ENCODE data around the gene SCLY. TPM values are rescaled to one million over a fixed set of nuclear protein-coding genes. Genes with fewer than 3 reads are reported as not detected.

Gene SCLY
- total RNA-seq, 3 donors from 2014 or later: 11.2 to 19.8 (median 19.5) TPM

DNA sequence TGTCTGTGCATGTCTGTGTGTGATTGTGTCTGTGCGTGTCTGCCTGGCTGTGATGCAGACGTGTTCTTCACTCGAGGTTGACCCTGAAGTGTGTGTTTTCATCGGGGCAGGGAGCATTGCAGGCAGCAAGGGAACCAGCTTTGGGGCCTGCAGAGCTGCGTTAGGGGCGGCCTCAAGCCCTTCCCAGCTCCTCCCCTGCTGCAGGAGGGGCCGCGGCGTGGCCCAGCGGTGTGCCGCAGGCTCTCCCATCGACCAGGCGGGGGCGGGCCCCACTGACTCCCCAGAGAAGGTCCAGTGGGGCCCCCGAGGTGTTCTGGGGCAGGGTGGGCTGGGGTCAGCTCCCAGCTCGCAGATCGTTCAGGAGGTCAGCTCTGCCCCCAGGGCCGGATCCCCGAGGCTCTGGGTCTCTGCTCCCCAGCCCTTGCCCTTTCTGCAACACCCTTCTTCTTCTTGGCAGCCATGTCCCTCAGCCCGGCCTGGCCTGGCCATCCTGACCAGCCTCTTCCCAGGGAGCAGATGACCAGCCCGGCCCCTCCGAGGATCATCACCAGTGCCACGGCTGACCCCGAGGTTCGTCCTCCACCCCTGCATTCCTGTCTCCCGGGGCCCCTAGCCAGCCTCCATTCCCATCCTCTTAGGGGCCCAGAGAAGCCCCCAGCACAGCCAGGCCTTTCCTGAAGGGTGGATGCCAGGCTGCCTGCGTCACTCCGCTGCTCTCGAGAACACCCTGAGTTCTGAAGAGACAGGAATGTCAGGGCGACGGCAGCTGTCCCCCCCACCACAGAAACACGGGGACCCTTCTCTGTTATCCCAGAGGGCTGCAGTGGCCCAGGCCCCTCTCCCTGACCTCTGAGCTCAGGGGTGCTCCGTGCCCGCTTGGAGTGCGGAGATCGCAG is 66.6 kb downstream of the SCLY start:
- intact Hi-C loops (cut with DNase I, micrococcal nuclease): no loop called here
- TF ChIP-seq, protein P1, sequence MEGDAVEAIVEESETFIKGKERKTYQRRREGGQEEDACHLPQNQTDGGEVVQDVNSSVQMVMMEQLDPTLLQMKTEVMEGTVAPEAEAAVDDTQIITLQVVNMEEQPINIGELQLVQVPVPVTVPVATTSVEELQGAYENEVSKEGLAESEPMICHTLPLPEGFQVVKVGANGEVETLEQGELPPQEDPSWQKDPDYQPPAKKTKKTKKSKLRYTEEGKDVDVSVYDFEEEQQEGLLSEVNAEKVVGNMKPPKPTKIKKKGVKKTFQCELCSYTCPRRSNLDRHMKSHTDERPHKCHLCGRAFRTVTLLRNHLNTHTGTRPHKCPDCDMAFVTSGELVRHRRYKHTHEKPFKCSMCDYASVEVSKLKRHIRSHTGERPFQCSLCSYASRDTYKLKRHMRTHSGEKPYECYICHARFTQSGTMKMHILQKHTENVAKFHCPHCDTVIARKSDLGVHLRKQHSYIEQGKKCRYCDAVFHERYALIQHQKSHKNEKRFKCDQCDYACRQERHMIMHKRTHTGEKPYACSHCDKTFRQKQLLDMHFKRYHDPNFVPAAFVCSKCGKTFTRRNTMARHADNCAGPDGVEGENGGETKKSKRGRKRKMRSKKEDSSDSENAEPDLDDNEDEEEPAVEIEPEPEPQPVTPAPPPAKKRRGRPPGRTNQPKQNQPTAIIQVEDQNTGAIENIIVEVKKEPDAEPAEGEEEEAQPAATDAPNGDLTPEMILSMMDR (IDR thresholded peaks at IDR 0.05): no peak
- no peaks in the 10 kb centered on the region for H3K4me1 ChIP-seq (ENCODE audit: low read depth)
- no peaks in the 10 kb centered on the region for H3K9me3 ChIP-seq
- DNase-seq: peak; percentile 22 to 60 (median 34)
- no peak overlapping the region for H3K4me3 ChIP-seq
- ATAC-seq: peak; percentile 59
- no peaks in the 10 kb centered on the region for H3K36me3 ChIP-seq (ENCODE audit: low read depth)

DNA sequence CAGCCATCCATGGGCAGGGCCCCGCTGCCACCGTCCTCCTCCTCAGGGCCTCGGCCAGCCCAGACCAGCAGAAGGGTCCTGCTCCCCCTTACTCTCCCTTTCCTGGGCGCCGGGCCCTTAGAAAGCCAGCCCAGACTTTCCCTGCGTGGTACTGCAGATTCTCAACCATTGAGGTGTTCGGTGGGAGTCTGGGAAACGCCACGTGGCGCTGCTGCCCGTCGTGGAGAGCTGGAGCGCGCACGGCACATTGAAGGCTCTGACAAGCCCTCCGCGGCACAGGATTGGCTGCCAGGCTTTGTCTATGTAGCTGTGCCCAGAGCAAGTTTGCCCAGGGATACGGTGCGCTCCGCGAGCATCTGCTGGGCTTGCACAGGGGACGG is 67.2 kb downstream of the SCLY start:
- intact Hi-C loops (cut with DNase I, micrococcal nuclease): no loop called here
- ATAC-seq: no peak
- no peaks in the 10 kb centered on the region for H3K4me1 ChIP-seq (ENCODE audit: low read depth)

DNA sequence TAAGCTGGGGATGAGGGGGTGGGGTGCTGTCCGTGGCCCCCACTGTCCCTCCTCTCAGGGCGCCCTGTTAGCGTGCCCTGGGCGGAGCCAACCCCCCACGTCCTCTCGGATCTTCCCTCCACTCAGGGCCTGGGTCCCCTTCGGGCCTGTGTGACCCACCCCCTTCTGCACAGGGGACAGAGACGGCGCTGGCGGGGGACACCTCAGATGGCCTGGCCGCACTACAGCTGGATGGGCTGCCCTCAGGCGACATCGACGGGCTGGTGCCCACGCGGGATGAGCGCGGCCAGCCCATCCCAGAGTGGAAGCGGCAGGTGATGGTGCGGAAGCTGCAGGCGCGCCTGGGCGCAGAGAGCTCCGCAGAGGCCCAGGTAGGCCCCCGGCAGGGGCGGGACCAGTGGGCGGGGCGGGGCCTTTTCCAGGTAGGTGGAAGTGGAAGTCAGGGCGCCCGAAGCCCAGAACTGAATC is 67.8 kb downstream of the SCLY start:
- Histone ChIP-seq H3K36me3 (ENCODE audit: low read depth) (no peaks in the 10 kb centered on the region), H3K4me3 (no peak overlapping the region)

More for the DNA sequence above, 67.2 kb downstream of the SCLY start:
- H3K4me3 ChIP-seq: no peak overlapping the region
- H3K9me3 ChIP-seq: no peaks in the 10 kb centered on the region
- TF ChIP-seq, protein P1 (IDR thresholded peaks at IDR 0.05): no peak
- H3K36me3 ChIP-seq (ENCODE audit: low read depth): no peaks in the 10 kb centered on the region
- no peak for DNase-seq

DNA sequence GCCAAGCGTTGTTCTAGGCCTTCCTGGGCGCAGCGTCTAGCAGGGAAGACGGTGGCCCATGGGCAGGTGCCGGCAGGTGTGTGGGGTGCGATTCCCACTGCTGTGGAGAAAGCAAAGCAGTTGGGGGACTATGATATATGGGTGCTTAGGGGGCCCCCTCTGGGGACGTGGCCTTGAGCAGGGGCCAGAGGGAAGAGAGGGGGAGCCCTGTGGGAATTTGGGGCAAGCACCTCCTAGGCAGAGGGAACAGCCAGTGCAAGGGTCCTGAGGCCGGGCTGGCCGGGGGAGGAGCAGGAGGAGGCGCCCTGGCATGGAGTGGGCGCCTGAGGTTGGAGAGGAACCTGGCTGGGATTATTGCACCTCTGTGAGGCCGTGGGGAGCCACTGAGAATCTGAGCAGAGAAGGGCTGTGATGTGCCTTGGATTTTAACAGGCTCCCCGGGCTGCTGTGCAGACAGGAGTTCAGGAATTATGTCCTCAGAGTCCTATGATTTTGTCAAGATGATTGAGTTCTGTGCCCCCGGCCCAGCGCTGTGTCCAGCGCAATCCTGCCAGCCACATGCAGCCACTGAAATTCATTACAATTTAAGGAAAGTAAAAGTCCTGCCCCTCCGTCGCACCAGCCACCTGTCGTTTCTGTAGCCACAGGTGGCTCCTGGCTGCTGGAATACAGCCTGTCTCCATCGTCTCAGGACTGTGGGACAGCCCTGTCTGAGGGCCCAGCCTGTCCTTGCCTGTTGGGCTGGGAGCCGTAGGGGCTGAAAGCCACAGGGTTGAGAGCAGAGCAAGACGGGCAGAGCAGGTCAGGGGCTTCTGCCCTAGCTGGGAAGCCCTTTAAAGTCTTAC is 68.6 kb downstream of the SCLY start:
- intact Hi-C loops (cut with DNase I, micrococcal nuclease): no loop called here
- DNase-seq: peak in 1 of 3 donors; percentile 15
- TF ChIP-seq, protein P1 (IDR thresholded peaks at IDR 0.05): no peak

More for the DNA sequence above, 67.8 kb downstream of the SCLY start:
- ATAC-seq (no peak), DNase-seq (peak in 2 of 3 donors; percentile 24 to 44)
- TF ChIP-seq, protein P1 (IDR thresholded peaks at IDR 0.05): no peak
- intact Hi-C loops (cut with DNase I, micrococcal nuclease): no loop called here
- Histone ChIP-seq H3K4me1 (ENCODE audit: low read depth) (no peaks in the 10 kb centered on the region), H3K9me3 (no peaks in the 10 kb centered on the region)

DNA sequence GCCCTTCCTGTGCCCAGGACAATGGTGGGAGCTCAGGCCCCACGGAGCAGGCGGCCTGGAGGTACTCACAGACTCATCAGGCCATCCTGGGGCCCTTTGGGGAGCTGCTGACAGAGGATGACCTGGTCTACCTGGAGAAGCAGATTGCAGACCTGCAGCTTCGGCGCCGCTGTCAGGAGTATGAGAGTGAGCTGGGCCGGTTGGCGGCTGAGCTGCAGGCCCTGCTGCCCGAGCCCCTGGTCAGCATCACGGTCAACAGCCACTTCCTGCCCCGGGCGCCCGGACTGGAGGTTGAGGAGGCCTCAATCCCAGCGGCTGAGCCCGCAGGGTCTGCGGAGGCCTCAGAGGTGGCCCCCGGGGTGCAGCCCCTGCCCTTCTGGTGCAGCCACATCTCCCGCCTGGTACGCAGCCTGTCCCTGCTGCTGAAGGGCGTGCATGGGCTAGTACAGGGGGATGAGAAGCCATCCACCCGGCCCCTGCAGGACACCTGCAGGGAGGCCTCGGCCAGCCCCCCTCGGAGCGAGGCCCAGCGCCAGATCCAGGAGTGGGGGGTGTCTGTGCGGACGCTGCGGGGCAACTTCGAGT is 69.4 kb downstream of the SCLY start:
- Histone ChIP-seq H3K9me3 (no peaks in the 10 kb centered on the region), H3K4me1 (ENCODE audit: low read depth) (no peaks in the 10 kb centered on the region), H3K4me3 (no peak overlapping the region), H3K36me3 (ENCODE audit: low read depth) (no peaks in the 10 kb centered on the region)
- intact Hi-C loops (cut with DNase I, micrococcal nuclease): no loop called here
- DNase-seq (peak in 2 of 3 donors; percentile 15 to 32), ATAC-seq (no peak)
- TF ChIP-seq, protein P1 (IDR thresholded peaks at IDR 0.05): no peak

More for the DNA sequence above, 68.6 kb downstream of the SCLY start:
- Histone ChIP-seq H3K9me3 (no peaks in the 10 kb centered on the region), H3K4me3 (no peak overlapping the region), H3K4me1 (ENCODE audit: low read depth) (no peaks in the 10 kb centered on the region), H3K36me3 (ENCODE audit: low read depth) (no peaks in the 10 kb centered on the region)
- ATAC-seq: no peak
